ENCODE measurements around the gene BCKDK.

DNA sequence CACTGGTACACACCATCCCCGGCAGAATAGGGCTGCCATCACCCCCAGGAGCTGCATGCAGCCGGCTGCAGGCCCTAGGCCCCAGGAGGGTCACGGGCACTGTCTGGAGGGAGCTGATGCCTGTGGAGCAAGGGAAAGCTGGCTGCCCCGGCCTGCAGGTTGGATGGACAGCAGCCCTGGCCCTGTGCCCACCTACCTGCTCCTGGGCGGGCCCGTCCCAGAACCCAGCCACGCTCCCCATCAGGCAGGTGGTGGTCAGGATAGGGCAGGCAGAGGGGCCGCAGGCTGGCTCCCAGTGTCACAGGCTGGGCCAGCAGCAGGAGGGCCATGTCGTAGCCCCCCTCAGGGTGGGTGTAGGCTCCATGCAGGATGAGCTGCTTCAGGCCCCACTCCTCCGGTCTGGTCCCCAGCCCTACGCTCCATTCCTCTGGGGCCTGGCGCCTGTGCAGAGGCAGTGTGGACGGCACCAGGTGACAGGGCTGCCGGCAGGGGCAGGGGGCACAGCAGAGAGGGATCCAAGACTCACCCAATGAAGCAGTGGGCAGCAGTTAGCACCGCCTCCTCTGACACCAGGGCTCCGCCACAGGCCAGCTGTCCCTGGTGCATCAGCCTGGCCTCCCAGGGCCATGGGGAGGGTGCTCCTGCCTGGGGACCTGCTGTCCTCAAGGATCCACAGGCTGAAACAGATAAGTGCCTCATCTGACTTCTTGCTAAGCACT is 23.4 kb upstream of the BCKDK start:
- TF ChIP-seq, protein P1, sequence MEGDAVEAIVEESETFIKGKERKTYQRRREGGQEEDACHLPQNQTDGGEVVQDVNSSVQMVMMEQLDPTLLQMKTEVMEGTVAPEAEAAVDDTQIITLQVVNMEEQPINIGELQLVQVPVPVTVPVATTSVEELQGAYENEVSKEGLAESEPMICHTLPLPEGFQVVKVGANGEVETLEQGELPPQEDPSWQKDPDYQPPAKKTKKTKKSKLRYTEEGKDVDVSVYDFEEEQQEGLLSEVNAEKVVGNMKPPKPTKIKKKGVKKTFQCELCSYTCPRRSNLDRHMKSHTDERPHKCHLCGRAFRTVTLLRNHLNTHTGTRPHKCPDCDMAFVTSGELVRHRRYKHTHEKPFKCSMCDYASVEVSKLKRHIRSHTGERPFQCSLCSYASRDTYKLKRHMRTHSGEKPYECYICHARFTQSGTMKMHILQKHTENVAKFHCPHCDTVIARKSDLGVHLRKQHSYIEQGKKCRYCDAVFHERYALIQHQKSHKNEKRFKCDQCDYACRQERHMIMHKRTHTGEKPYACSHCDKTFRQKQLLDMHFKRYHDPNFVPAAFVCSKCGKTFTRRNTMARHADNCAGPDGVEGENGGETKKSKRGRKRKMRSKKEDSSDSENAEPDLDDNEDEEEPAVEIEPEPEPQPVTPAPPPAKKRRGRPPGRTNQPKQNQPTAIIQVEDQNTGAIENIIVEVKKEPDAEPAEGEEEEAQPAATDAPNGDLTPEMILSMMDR (IDR thresholded peaks at IDR 0.05; ENCODE audit: insufficient read depth, low read length): no peak
- no peak for TF ChIP-seq POLR2AphosphoS5 (IDR thresholded peaks at IDR 0.05; ENCODE audit: low read depth)
- TF ChIP-seq, protein P2, sequence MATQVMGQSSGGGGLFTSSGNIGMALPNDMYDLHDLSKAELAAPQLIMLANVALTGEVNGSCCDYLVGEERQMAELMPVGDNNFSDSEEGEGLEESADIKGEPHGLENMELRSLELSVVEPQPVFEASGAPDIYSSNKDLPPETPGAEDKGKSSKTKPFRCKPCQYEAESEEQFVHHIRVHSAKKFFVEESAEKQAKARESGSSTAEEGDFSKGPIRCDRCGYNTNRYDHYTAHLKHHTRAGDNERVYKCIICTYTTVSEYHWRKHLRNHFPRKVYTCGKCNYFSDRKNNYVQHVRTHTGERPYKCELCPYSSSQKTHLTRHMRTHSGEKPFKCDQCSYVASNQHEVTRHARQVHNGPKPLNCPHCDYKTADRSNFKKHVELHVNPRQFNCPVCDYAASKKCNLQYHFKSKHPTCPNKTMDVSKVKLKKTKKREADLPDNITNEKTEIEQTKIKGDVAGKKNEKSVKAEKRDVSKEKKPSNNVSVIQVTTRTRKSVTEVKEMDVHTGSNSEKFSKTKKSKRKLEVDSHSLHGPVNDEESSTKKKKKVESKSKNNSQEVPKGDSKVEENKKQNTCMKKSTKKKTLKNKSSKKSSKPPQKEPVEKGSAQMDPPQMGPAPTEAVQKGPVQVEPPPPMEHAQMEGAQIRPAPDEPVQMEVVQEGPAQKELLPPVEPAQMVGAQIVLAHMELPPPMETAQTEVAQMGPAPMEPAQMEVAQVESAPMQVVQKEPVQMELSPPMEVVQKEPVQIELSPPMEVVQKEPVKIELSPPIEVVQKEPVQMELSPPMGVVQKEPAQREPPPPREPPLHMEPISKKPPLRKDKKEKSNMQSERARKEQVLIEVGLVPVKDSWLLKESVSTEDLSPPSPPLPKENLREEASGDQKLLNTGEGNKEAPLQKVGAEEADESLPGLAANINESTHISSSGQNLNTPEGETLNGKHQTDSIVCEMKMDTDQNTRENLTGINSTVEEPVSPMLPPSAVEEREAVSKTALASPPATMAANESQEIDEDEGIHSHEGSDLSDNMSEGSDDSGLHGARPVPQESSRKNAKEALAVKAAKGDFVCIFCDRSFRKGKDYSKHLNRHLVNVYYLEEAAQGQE (IDR thresholded peaks at IDR 0.05; ENCODE audit: insufficient replicate concordance, low read depth): no peak

Data from HL-60 (cell line).